ENCODE data around the gene MRPL30. TPM values are rescaled to one million over a fixed set of nuclear protein-coding genes. Genes with fewer than 3 reads are reported as not detected.

The MRPL30 gene
- total RNA-seq, 1 donor from 2014 or later = 40.2 TPM

DNA sequence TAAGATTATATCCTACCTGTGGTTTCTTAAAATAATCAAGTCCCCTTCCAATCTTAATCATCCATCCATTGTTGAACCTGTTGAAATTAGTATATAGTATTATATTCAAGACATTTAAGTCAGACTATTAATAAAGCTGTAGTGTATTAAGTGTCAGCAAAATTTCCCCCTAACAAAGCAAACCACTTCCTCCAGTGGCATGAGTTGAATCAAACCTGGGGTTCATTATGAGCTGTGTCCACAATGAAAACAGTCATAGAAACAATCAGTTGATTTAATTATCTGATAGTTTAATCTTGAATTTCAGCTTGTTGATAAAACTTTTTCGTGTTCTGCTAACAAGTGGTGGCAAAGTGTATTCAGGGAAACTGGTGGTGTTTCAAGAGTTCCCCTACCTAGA lies 11.4 kb upstream of the MRPL30 start:
- TF ChIP-seq, protein P1, sequence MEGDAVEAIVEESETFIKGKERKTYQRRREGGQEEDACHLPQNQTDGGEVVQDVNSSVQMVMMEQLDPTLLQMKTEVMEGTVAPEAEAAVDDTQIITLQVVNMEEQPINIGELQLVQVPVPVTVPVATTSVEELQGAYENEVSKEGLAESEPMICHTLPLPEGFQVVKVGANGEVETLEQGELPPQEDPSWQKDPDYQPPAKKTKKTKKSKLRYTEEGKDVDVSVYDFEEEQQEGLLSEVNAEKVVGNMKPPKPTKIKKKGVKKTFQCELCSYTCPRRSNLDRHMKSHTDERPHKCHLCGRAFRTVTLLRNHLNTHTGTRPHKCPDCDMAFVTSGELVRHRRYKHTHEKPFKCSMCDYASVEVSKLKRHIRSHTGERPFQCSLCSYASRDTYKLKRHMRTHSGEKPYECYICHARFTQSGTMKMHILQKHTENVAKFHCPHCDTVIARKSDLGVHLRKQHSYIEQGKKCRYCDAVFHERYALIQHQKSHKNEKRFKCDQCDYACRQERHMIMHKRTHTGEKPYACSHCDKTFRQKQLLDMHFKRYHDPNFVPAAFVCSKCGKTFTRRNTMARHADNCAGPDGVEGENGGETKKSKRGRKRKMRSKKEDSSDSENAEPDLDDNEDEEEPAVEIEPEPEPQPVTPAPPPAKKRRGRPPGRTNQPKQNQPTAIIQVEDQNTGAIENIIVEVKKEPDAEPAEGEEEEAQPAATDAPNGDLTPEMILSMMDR (IDR thresholded peaks at IDR 0.05; ENCODE audit: partially characterized antibody, unreplicated experiment) = no peak
- Mint-ChIP-seq H3K36me3 (ENCODE audit: unreplicated experiment) (no peaks in the 10 kb centered on the region), H3K27me3 (ENCODE audit: unreplicated experiment) (no peaks in the 10 kb centered on the region), H3K27ac (ENCODE audit: unreplicated experiment) (no peak overlapping the region), H3K9me3 (ENCODE audit: unreplicated experiment) (no peaks in the 10 kb centered on the region), H3K4me3 (ENCODE audit: unreplicated experiment) (no peak overlapping the region), H3K4me1 (ENCODE audit: low read depth, unreplicated experiment) (no peaks in the 10 kb centered on the region)
- DNase-seq = no peak

GRCh38 chr2:99171377-99172140 lies 9.4 kb upstream of the MRPL30 start:
- Mint-ChIP-seq H3K4me1 (ENCODE audit: low read depth, unreplicated experiment) (no peaks in the 10 kb centered on the region), H3K9me3 (ENCODE audit: unreplicated experiment) (no peaks in the 10 kb centered on the region), H3K4me3 (ENCODE audit: unreplicated experiment) (no peak overlapping the region), H3K36me3 (ENCODE audit: unreplicated experiment) (no peaks in the 10 kb centered on the region), H3K27ac (ENCODE audit: unreplicated experiment) (no peak overlapping the region), H3K27me3 (ENCODE audit: unreplicated experiment) (no peaks in the 10 kb centered on the region)
- no peak for DNase-seq
- TF ChIP-seq, protein P1 (IDR thresholded peaks at IDR 0.05; ENCODE audit: partially characterized antibody, unreplicated experiment) = no peak

- H3K27ac Mint-ChIP-seq (ENCODE audit: unreplicated experiment) = peak overlapping the region; percentile 89
- TF ChIP-seq, protein P1 (IDR thresholded peaks at IDR 0.05; ENCODE audit: partially characterized antibody, unreplicated experiment) = no peak
- no peaks in the 10 kb centered on the region for H3K36me3 Mint-ChIP-seq (ENCODE audit: unreplicated experiment)
- H3K4me3 Mint-ChIP-seq (ENCODE audit: unreplicated experiment) = peak overlapping the region; percentile 99
- H3K9me3 Mint-ChIP-seq (ENCODE audit: unreplicated experiment) = peaks cover 4% of the 10 kb centered on the region
- no peak for DNase-seq
- peaks cover 2% of the 10 kb centered on the region for H3K27me3 Mint-ChIP-seq (ENCODE audit: unreplicated experiment)
- peaks cover 9% of the 10 kb centered on the region for H3K4me1 Mint-ChIP-seq (ENCODE audit: low read depth, unreplicated experiment)
Measured at GRCh38 chr2:99181624-99182000, 628 bp downstream of the MRPL30 start.

DNA sequence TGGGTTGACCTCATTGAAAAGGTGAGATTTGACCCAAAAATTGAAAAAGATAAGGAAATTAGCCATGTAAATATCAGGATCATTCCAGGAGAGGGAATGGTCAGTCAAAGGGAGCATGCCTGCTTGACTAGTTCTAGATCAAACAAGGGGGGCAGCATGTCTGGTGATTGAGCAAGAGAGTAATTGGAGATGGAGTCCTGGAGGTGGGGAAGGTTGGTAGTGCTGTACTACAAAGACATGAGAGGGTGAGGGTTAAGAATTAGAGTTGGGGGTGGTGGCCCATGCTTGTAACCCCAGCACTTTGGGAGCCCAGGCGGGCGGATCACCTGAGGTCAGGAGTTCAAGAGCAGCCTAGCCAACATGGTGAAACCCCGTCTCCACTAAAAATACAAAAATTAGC lies 2.0 kb downstream of the MRPL30 start:
- TF ChIP-seq, protein P1 (IDR thresholded peaks at IDR 0.05; ENCODE audit: partially characterized antibody, unreplicated experiment) = no peak
- H3K4me3 Mint-ChIP-seq (ENCODE audit: unreplicated experiment) = peak overlapping the region; percentile 9
- H3K36me3 Mint-ChIP-seq (ENCODE audit: unreplicated experiment) = no peaks in the 10 kb centered on the region
- H3K9me3 Mint-ChIP-seq (ENCODE audit: unreplicated experiment) = peaks cover 4% of the 10 kb centered on the region
- peaks cover 9% of the 10 kb centered on the region for H3K4me1 Mint-ChIP-seq (ENCODE audit: low read depth, unreplicated experiment)
- peak overlapping the region; percentile 0 for H3K27ac Mint-ChIP-seq (ENCODE audit: unreplicated experiment)
- no peak for DNase-seq
- peaks cover 2% of the 10 kb centered on the region for H3K27me3 Mint-ChIP-seq (ENCODE audit: unreplicated experiment)

DNA sequence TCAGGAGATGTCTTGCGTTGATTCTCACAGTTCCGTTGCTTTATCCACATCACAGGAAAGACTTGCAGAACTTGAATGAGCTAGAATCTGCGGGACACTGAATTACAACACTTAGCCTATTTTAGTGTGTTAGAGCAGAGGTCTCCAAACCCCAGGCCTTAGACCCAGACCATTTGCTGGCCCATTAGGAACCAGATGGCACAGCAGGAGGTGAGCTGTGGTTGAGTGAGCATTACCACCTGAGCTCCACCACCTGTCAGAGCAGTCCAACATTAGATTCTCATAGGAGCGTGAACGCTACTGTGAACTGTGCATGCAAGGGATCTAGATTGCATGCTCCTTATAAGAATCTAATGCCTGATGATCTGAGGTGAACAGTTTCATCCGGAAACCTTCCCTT lies 3.8 kb downstream of the MRPL30 start:
- Mint-ChIP-seq H3K36me3 (ENCODE audit: unreplicated experiment) (no peaks in the 10 kb centered on the region), H3K4me1 (ENCODE audit: low read depth, unreplicated experiment) (peaks cover 9% of the 10 kb centered on the region), H3K27ac (ENCODE audit: unreplicated experiment) (no peak overlapping the region), H3K4me3 (ENCODE audit: unreplicated experiment) (no peak overlapping the region), H3K27me3 (ENCODE audit: unreplicated experiment) (peaks cover 2% of the 10 kb centered on the region), H3K9me3 (ENCODE audit: unreplicated experiment) (peaks cover 4% of the 10 kb centered on the region)
- TF ChIP-seq, protein P1 (IDR thresholded peaks at IDR 0.05; ENCODE audit: partially characterized antibody, unreplicated experiment) = no peak
- no peak for DNase-seq
